Panc1 (cell line): Measurements from ENCODE around the gene SELENOT.

ENCODE experiments used
- CTCF ChIP-seq: fragments of 450-650 bp; IDR thresholded peaks from 2 replicates; pipeline ENCODE4 v1.5.1; 2017; ENCODE audit warnings: mild to moderate bottlenecking
- POLR2AphosphoS5 ChIP-seq: IDR thresholded peaks from 2 replicates; pipeline ENCODE4 v1.6.1; 2012; ENCODE audit warnings: mild to moderate bottlenecking, low read depth, low read length, moderate library complexity

- TF ChIP-seq CTCF, result no peak
- TF ChIP-seq POLR2AphosphoS5, result no peak
These were observed 60.3 kb downstream of the SELENOT start for GRCh38 chr3:150663461-150663860.
